Breast epithelium (tissue), 4 donors: Measurements from ENCODE around the gene KRT79. TPM values are rescaled to one million over a fixed set of nuclear protein-coding genes. Genes with fewer than 3 reads are reported as not detected.

Experiments used
- DNase-seq, 2 donors: peaks; one replicate each; pipeline ENCODE4 v3.0.0-alpha.2; 2019; ENCODE audit warnings: low spot score in 2 of 2
- H3K27ac ChIP-seq, 2 donors: fragments of 200-600 bp; sonication (generic) in 1 of 2; one replicate each; pipeline ENCODE4 v1.5.1; 2016 to 2019; ENCODE audit warnings: mild to moderate bottlenecking in 1 of 2
- H3K27me3 ChIP-seq, 2 donors: fragments of 200-600 bp; sonication (generic) in 1 of 2; one replicate each; pipeline versions ENCODE4 v1.5.1 to v1.6.0; 2017 to 2019; ENCODE audit warnings: control low read depth in 1 of 2, mild to moderate bottlenecking in 1 of 2
- H3K36me3 ChIP-seq: fragments of 200-600 bp; one replicate; pipeline ENCODE4 v1.5.1; 2019
- H3K4me1 ChIP-seq, 2 donors: fragments of 200-600 bp; sonication (generic); one replicate each; pipeline ENCODE4 v1.5.1; 2016 to 2019; ENCODE audit warnings: control low read depth in 1 of 2
- H3K4me3 ChIP-seq, 3 donors: fragments of 200-600 bp; sonication (generic); 1 replicate in 2 of 3; 2 replicates in 1 of 3; pipeline ENCODE4 v1.5.1; 2016 to 2019; ENCODE audit warnings: mild to moderate bottlenecking in 3 of 3, moderate library complexity in 2 of 3
- H3K9me3 ChIP-seq, 2 donors: fragments of 200-600 bp; sonication (generic) in 1 of 2; one replicate each; pipeline ENCODE4 v1.5.1; 2016 to 2019; ENCODE audit warnings: control low read depth in 1 of 2
- POLR2A ChIP-seq: fragments of 450-650 bp; IDR thresholded peaks from one replicate; pipeline ENCODE4 v1.6.1; 2016; ENCODE audit warnings: antibody characterized with exemption, mild to moderate bottlenecking, moderate library complexity
- POLR2AphosphoS5 ChIP-seq, 3 donors: sonication (generic); formaldehyde crosslinking; IDR thresholded peaks; one replicate each; pipeline ENCODE4 v1.6.1; 2017; ENCODE audit warnings: antibody characterized with exemption in 3 of 3
- intact Hi-C: fragments of 100-400 bp; cut with DNase I; formaldehyde crosslinking; loops from one replicate; pipeline ENCODE4 v1.15.1; 2023; ENCODE audit warnings: low total_unique reads
- total RNA-seq, 3 donors: library from RNA; depleted of rRNA; stranded (reverse); fragments of >200 nt; gene quantifications; one replicate each; pipeline ENCODE4 v1.1.0, GENCODE V29; 2016
- TF ChIP-seq, protein P1 (sequence below), 3 donors: fragments of 450-650 bp; IDR thresholded peaks; one replicate each; pipeline ENCODE4 v1.5.1; 2016 to 2017; ENCODE audit warnings: antibody characterized with exemption in 3 of 3, mild to moderate bottlenecking in 3 of 3, moderate library complexity in 3 of 3

Gene KRT79
- total RNA-seq, 3 donors from 2014 or later: 0.48 to 1.3 TPM; not detected in 1

DNA sequence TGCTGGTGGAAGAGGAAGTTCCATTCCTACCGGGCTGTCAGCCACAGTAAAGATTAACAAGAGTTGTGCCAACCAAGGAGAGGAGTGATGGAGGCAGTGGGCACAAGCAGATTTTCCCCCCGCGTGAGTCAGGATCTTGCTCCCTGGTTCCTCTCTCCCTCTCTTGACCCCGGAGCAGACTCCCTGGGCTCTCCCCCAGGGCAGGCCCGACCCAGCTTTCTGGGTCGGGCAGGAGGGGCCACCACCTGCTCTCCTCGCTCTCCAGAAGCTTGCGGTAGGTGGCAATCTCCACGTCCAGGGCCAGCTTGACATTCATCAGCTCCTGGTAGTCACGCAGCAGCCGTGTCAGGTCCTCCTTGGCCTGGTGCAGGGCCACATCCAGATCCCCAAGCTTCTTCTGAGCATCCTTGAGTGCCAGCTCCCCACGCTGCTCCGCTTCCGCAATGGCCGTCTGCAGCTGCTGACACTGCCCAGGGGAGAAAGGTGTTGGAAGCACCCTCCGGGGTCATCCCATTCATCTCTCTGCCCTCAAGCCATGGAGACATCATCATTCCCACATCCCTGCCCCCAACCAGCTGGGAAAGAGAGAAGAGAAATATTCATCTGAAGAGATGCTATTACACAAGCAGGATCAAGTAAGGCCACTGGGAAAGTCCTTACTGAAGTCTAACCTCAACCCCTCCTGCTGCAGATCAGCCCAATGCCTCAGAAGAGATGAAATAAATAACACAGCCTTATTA, 11.2 kb downstream of the KRT79 start:
- Histone ChIP-seq H3K27ac (no peak overlapping the region), H3K9me3 (no peaks in the 10 kb centered on the region), H3K4me1 (no peaks in the 10 kb centered on the region), H3K27me3 (peaks cover 0 to 4% of the 10 kb centered on the region in 2 donors), H3K36me3 (no peaks in the 10 kb centered on the region), H3K4me3 (no peak overlapping the region)
- no peak for DNase-seq
- intact Hi-C loops: no loop called here
- TF ChIP-seq POLR2A (no peak), POLR2AphosphoS5 (IDR thresholded peaks at IDR 0.05) (no peak)
- TF ChIP-seq, protein P1, sequence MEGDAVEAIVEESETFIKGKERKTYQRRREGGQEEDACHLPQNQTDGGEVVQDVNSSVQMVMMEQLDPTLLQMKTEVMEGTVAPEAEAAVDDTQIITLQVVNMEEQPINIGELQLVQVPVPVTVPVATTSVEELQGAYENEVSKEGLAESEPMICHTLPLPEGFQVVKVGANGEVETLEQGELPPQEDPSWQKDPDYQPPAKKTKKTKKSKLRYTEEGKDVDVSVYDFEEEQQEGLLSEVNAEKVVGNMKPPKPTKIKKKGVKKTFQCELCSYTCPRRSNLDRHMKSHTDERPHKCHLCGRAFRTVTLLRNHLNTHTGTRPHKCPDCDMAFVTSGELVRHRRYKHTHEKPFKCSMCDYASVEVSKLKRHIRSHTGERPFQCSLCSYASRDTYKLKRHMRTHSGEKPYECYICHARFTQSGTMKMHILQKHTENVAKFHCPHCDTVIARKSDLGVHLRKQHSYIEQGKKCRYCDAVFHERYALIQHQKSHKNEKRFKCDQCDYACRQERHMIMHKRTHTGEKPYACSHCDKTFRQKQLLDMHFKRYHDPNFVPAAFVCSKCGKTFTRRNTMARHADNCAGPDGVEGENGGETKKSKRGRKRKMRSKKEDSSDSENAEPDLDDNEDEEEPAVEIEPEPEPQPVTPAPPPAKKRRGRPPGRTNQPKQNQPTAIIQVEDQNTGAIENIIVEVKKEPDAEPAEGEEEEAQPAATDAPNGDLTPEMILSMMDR (IDR thresholded peaks at IDR 0.05): no peak

DNA sequence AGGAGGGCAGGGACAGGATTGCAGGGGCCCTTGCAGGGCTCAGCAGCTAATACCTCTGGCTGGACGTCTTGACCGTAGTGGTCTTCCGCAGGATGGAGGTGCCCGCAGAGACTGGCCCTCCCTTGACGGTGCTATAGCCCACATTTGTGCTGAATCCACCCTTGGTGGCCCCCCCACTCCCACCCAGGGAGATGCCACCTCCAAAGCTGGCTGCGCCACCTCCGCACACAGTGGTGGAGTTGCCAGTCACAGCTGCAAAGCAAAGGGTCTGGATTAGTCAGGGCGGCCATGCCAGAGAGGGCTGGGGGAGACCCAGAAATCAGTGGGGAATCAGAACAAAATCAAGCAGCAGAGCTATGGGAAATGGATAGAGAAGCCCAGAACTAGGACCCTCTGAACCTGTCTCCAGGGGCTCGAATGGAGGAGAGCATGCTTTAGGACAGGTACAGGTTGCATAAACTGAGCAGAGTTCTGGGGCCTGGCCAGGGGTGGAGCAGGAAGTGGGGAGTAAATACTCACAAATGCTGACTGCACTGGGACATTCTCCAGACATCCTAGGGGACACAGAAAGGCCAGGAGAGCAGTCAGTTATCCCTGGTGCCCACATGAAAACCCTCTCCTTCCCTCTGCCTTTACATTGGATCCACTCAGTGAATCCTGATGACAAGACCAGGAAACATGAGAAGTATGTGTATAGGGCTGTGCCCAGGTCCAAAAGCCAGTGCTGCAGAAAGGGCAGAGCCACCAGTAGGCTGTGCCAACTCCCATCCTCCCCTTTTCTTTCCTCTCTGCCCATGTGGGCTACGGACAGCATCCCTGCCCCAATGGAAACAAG, 12.1 kb downstream of the KRT79 start:
- Histone ChIP-seq H3K27ac (no peak overlapping the region), H3K36me3 (no peaks in the 10 kb centered on the region), H3K4me3 (no peak overlapping the region), H3K9me3 (no peaks in the 10 kb centered on the region), H3K4me1 (no peaks in the 10 kb centered on the region), H3K27me3 (peaks cover 0 to 4% of the 10 kb centered on the region in 2 donors)
- DNase-seq: no peak
- intact Hi-C loops: no loop called here
- TF ChIP-seq POLR2AphosphoS5 (IDR thresholded peaks at IDR 0.05): no peak
- no peak for TF ChIP-seq POLR2A
- TF ChIP-seq, protein P1 (IDR thresholded peaks at IDR 0.05): no peak

DNA sequence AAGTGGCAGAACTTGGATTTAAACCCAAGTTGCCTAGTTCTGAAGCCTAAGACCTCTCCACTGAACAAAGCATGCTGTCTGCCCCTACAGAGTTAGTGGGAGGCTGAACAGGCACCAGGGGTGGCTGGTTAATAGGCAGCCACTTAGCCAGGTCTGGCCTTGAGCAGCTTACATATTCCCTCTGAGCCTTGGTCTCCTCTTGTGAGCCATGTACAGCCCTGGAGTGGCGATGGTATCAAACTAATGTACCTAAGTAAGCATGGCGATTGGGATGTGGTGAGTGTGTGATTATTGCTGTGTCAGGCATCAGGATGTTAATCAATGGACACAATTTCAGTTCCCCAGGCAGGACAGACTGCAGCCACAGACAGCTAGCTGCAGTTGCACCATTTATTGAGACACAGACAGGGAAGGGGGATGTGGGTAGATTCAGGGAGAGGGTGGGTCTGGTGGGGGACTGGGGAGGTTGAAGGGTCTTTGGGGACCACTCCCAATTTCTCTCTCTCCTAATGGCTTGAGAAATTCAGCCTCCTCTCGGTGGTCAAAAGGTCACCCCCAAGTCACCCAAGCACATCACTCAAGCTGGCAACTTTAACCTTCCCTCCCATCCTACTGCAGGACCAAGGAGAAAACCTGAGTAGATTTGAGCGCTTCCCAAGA, 12.9 kb downstream of the KRT79 start:
- no peak for DNase-seq
- H3K4me3 ChIP-seq: no peak overlapping the region
- H3K27me3 ChIP-seq: peaks cover 0 to 4% of the 10 kb centered on the region in 2 donors
- no peak overlapping the region for H3K27ac ChIP-seq
- TF ChIP-seq POLR2A (no peak), POLR2AphosphoS5 (IDR thresholded peaks at IDR 0.05) (no peak)
- TF ChIP-seq, protein P1 (IDR thresholded peaks at IDR 0.05): no peak
- no peaks in the 10 kb centered on the region for H3K4me1 ChIP-seq
- H3K36me3 ChIP-seq: no peaks in the 10 kb centered on the region
- H3K9me3 ChIP-seq: no peaks in the 10 kb centered on the region
- intact Hi-C loops: no loop called here

DNA sequence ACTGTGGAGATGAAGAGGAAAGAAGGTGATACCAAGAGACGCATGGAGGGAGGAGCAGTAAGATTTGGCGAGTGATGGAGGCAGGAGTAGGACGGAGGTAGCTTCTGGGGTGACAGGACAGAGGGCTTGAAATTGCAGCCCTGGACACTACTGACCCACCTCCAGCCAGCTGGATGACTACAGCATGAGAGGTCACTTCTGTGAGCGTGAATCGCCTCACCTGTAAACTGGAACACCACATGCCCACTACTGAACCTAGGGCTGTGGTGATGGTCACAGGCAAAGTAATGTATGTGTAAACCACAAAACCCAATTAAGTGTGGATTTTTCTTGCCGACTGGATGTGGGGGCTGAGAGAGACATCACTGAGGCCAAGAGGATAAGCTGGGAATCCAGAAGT, 13.6 kb downstream of the KRT79 start:
- H3K36me3 ChIP-seq: no peaks in the 10 kb centered on the region
- DNase-seq: no peak
- TF ChIP-seq, protein P1 (IDR thresholded peaks at IDR 0.05): no peak
- TF ChIP-seq POLR2AphosphoS5 (IDR thresholded peaks at IDR 0.05) (no peak), POLR2A (no peak)
- no peaks in the 10 kb centered on the region for H3K4me1 ChIP-seq
- no peaks in the 10 kb centered on the region for H3K9me3 ChIP-seq
- H3K27ac ChIP-seq: no peak overlapping the region
- intact Hi-C loops: no loop called here
- peaks cover 0 to 4% of the 10 kb centered on the region in 2 donors for H3K27me3 ChIP-seq
- H3K4me3 ChIP-seq: no peak overlapping the region
